ENCODE results near the gene HGF. TPM values are rescaled to one million over a fixed set of nuclear protein-coding genes. Genes with fewer than 3 reads are reported as not detected.

HGF gene
- total RNA-seq, 1 experiment from 2014 or later = not detected

DNA sequence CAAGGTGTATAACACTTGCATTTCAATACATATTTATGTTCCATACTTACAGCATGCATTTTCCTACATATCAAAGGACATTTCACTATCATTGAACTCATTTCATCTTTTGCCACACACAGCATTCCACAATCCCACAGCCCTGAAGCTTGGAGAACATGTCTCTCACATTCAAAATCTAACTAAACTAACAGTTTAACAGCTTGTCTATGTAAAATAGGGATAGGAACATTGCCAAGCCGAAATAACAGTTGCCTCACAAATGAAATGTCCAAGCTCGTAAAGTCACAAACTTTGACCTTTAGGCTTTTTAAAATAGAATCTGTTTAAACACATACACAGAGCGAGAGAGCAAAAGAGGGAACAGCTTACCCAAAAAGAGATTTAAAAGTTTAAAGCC lies 65.3 kb downstream of the HGF start:
- Histone ChIP-seq H3K4me3 (ENCODE audit: low read depth, low read length) (no peak overlapping the region), H3K36me3 (ENCODE audit: control insufficient read depth, insufficient read depth, low read length) (no peaks in the 10 kb centered on the region), H3K27me3 (replicated peaks; ENCODE audit: control insufficient read depth, insufficient read depth, low read length) (no peaks in the 10 kb centered on the region), H3K4me1 (no peaks in the 10 kb centered on the region), H3K9me3 (no peaks in the 10 kb centered on the region)
- CTCF ChIA-PET = no interaction called here
- DNase-seq = no peak
- Mint-ChIP-seq H3K36me3 (ENCODE audit: insufficient read depth, unreplicated experiment) (no peaks in the 10 kb centered on the region), H3K9me3 (ENCODE audit: unreplicated experiment) (no peaks in the 10 kb centered on the region), H3K4me3 (ENCODE audit: unreplicated experiment) (no peak overlapping the region), H3K27me3 (ENCODE audit: insufficient read depth, unreplicated experiment) (no peaks in the 10 kb centered on the region), H3K4me1 (ENCODE audit: low read depth, unreplicated experiment) (no peaks in the 10 kb centered on the region), H3K27ac (ENCODE audit: unreplicated experiment) (no peak overlapping the region)
- intact Hi-C loops (cut with micrococcal nuclease; ENCODE audit: unreplicated experiment) = no loop called here
- BruUV-seq (replicated peaks) = no TSS peak
- POLR2A ChIA-PET = no interaction called here
- TF ChIP-seq, protein P1, sequence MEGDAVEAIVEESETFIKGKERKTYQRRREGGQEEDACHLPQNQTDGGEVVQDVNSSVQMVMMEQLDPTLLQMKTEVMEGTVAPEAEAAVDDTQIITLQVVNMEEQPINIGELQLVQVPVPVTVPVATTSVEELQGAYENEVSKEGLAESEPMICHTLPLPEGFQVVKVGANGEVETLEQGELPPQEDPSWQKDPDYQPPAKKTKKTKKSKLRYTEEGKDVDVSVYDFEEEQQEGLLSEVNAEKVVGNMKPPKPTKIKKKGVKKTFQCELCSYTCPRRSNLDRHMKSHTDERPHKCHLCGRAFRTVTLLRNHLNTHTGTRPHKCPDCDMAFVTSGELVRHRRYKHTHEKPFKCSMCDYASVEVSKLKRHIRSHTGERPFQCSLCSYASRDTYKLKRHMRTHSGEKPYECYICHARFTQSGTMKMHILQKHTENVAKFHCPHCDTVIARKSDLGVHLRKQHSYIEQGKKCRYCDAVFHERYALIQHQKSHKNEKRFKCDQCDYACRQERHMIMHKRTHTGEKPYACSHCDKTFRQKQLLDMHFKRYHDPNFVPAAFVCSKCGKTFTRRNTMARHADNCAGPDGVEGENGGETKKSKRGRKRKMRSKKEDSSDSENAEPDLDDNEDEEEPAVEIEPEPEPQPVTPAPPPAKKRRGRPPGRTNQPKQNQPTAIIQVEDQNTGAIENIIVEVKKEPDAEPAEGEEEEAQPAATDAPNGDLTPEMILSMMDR (IDR thresholded peaks at IDR 0.05; ENCODE audit: insufficient read depth in 1 of 2, low read depth in 1 of 2, low read length in 1 of 2, severe bottlenecking in 1 of 2, unreplicated experiment in 1 of 2) = no peak

DNA sequence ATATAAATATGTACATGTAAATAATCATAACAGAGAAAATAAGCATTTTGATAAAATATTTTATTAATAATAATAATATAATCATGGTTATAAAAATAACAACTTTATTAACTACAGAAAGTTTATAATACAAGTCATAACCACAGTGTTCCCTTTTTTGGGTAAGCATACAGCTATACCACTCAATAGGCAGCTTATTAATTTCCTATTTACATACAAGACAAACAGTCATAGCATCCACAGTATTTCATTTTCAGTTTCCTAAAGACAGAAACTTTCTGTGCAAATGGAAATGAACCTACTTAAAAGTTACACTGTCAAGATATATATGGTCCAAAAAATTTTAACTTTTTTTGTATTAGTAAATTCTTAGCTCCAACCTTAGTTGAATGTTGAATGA lies 70.9 kb downstream of the HGF start:
- Histone ChIP-seq H3K36me3 (ENCODE audit: control insufficient read depth, insufficient read depth, low read length) (no peaks in the 10 kb centered on the region), H3K4me3 (ENCODE audit: low read depth, low read length) (no peak overlapping the region), H3K4me1 (no peaks in the 10 kb centered on the region), H3K9me3 (no peaks in the 10 kb centered on the region), H3K27me3 (replicated peaks; ENCODE audit: control insufficient read depth, insufficient read depth, low read length) (no peaks in the 10 kb centered on the region)
- no peaks in the 10 kb centered on the region for H3K27me3 Mint-ChIP-seq (ENCODE audit: insufficient read depth, unreplicated experiment)
- no peaks in the 10 kb centered on the region for H3K4me1 Mint-ChIP-seq (ENCODE audit: low read depth, unreplicated experiment)
- ChIA-PET CTCF (no interaction called here), POLR2A (no interaction called here)
- no peak overlapping the region for H3K27ac Mint-ChIP-seq (ENCODE audit: unreplicated experiment)
- intact Hi-C loops (cut with micrococcal nuclease; ENCODE audit: unreplicated experiment) = no loop called here
- no TSS peak for BruUV-seq (replicated peaks)
- H3K36me3 Mint-ChIP-seq (ENCODE audit: insufficient read depth, unreplicated experiment) = no peaks in the 10 kb centered on the region
- no peaks in the 10 kb centered on the region for H3K9me3 Mint-ChIP-seq (ENCODE audit: unreplicated experiment)
- no peak overlapping the region for H3K4me3 Mint-ChIP-seq (ENCODE audit: unreplicated experiment)
- TF ChIP-seq, protein P1 (IDR thresholded peaks at IDR 0.05; ENCODE audit: insufficient read depth in 1 of 2, low read depth in 1 of 2, low read length in 1 of 2, severe bottlenecking in 1 of 2, unreplicated experiment in 1 of 2) = no peak
- DNase-seq = no peak

DNA sequence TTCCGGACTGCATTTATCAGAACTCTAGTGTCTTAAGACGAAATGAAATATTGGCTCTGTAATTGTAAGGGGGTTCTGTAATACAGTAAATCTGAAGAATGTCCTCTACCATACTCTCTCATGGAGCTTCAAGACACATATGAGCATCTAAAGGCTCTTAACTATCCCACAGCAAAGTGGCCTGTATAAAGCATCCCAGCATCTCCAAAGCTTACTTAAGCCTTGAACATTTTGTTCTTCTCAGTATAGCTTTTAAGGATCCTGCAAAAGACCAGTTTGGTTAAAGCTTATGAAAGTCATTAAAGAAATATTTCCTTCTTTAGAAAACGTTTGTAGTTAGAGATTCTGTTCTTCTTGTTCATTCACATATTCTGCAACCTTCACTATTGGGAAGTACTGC lies 75.1 kb downstream of the HGF start:
- intact Hi-C loops (cut with micrococcal nuclease; ENCODE audit: unreplicated experiment) = no loop called here
- H3K9me3 ChIP-seq = no peaks in the 10 kb centered on the region
- no peak overlapping the region for H3K27ac Mint-ChIP-seq (ENCODE audit: unreplicated experiment)
- no peaks in the 10 kb centered on the region for H3K36me3 Mint-ChIP-seq (ENCODE audit: insufficient read depth, unreplicated experiment)
- H3K27me3 ChIP-seq (replicated peaks; ENCODE audit: control insufficient read depth, insufficient read depth, low read length) = no peaks in the 10 kb centered on the region
- CTCF ChIA-PET = no interaction called here
- TF ChIP-seq, protein P1 (IDR thresholded peaks at IDR 0.05; ENCODE audit: insufficient read depth in 1 of 2, low read depth in 1 of 2, low read length in 1 of 2, severe bottlenecking in 1 of 2, unreplicated experiment in 1 of 2) = no peak
- H3K27me3 Mint-ChIP-seq (ENCODE audit: insufficient read depth, unreplicated experiment) = no peaks in the 10 kb centered on the region
- no peak for DNase-seq
- no peak overlapping the region for H3K4me3 Mint-ChIP-seq (ENCODE audit: unreplicated experiment)
- H3K9me3 Mint-ChIP-seq (ENCODE audit: unreplicated experiment) = no peaks in the 10 kb centered on the region
- H3K4me3 ChIP-seq (ENCODE audit: low read depth, low read length) = no peak overlapping the region
- POLR2A ChIA-PET = no interaction called here
- no peaks in the 10 kb centered on the region for H3K4me1 Mint-ChIP-seq (ENCODE audit: low read depth, unreplicated experiment)
- no peaks in the 10 kb centered on the region for H3K36me3 ChIP-seq (ENCODE audit: control insufficient read depth, insufficient read depth, low read length)
- BruUV-seq (replicated peaks) = no TSS peak
- no peaks in the 10 kb centered on the region for H3K4me1 ChIP-seq

Data from Caco-2 (cell line).